OCI-LY3 (cell line): Measurements from ENCODE around the gene TMEM212.

Experiments
- H2AFZ ChIP-seq: fragments of 200-600, 300-600 bp; shearing (Covaris generic); 2 replicates; pipeline ENCODE4 v1.6.0; 2014; ENCODE audit warnings: antibody characterized with exemption, low read depth, low read length
- H3K27ac ChIP-seq: fragments of 200-600, 300-600 bp; sonication (generic); 2 replicates; pipeline ENCODE4 v1.5.1; 2014; ENCODE audit warnings: mild to moderate bottlenecking, low read length, moderate library complexity, mixed read lengths
- H3K27me3 ChIP-seq: fragments of 200-600, 300-600 bp; sonication (generic); 2 replicates; pipeline ENCODE4 v1.6.1; 2014; ENCODE audit warnings: low read depth, low read length, mixed read lengths
- H3K36me3 ChIP-seq: fragments of 200-600, 300-600 bp; sonication (generic); replicated peaks from 2 replicates; pipeline ENCODE3; 2014; ENCODE audit warnings: low read depth, low read length, mixed read lengths
- H3K4me1 ChIP-seq: fragments of 300-600, 200-600 bp; sonication (generic); 2 replicates; pipeline ENCODE4 v1.6.1; 2014; ENCODE audit warnings: low read length, mixed read lengths
- H3K4me2 ChIP-seq: fragments of 200-600, 300-600 bp; sonication (generic); 2 replicates; pipeline ENCODE4 v1.6.1; 2014; ENCODE audit warnings: low read length, mixed read lengths
- H3K4me3 ChIP-seq: fragments of 300-600, 200-600 bp; sonication (generic); 2 replicates; pipeline ENCODE4 v1.5.1; 2014; ENCODE audit warnings: antibody characterized with exemption, mild to moderate bottlenecking, low read length, moderate library complexity
- H3K79me2 ChIP-seq: fragments of 300-600, 200-600 bp; shearing (Covaris generic); 2 replicates; pipeline ENCODE4 v1.6.1; 2014; ENCODE audit warnings: mild to moderate bottlenecking, low read length, mixed read lengths
- H3K9ac ChIP-seq: fragments of 300-600, 200-600 bp; shearing (Covaris generic); 2 replicates; pipeline ENCODE4 v1.6.0; 2014; ENCODE audit warnings: mild to moderate bottlenecking, low read length, moderate library complexity
- H3K9me3 ChIP-seq: fragments of 200-600, 300-600 bp; shearing (Covaris generic); 2 replicates; pipeline ENCODE4 v1.6.1; 2014; ENCODE audit warnings: low read length, mixed read lengths; ENCODE audit not compliant: insufficient read depth
- H4K20me1 ChIP-seq: fragments of 200-600, 300-600 bp; sonication (generic); 2 replicates; pipeline ENCODE4 v1.6.1; 2016; ENCODE audit warnings: low read length, mixed read lengths; ENCODE audit not compliant: insufficient read depth
- CTCF ChIP-seq: fragments of 200-600, 300-600 bp; sonication (generic); IDR thresholded peaks from 2 replicates; pipeline ENCODE4 v1.5.1; 2014; ENCODE audit warnings: antibody characterized with exemption, low read length, low read depth
- EZH2phosphoT487 ChIP-seq: fragments of 200-600 bp; shearing (Covaris generic); IDR thresholded peaks from 2 replicates; pipeline ENCODE4 v1.6.1; 2018; ENCODE audit warnings: antibody characterized with exemption, mixed run types, low read depth

The TMEM212 gene

GRCh38 chr3:171867981-171868380, 24.8 kb downstream of the TMEM212 start:
- TF ChIP-seq CTCF = peak; percentile 50
- no peak for TF ChIP-seq EZH2phosphoT487
- Histone ChIP-seq H3K79me2 (no peaks in the 10 kb centered on the region), H2AFZ (no peak overlapping the region), H3K36me3 (no peaks in the 10 kb centered on the region), H3K4me2 (no peak overlapping the region), H3K27ac (no peak overlapping the region), H3K27me3 (no peaks in the 10 kb centered on the region), H3K9me3 (no peaks in the 10 kb centered on the region), H3K4me1 (no peaks in the 10 kb centered on the region), H3K4me3 (no peak overlapping the region), H3K9ac (no peak overlapping the region), H4K20me1 (no peaks in the 10 kb centered on the region)

- H3K36me3 ChIP-seq = no peaks in the 10 kb centered on the region
- H2AFZ ChIP-seq = no peak overlapping the region
- no peaks in the 10 kb centered on the region for H4K20me1 ChIP-seq
- no peaks in the 10 kb centered on the region for H3K79me2 ChIP-seq
- no peak overlapping the region for H3K4me2 ChIP-seq
- no peak overlapping the region for H3K27ac ChIP-seq
- no peak for TF ChIP-seq CTCF
- TF ChIP-seq EZH2phosphoT487 = no peak
- H3K4me1 ChIP-seq = no peaks in the 10 kb centered on the region
- H3K27me3 ChIP-seq = peaks cover 2% of the 10 kb centered on the region; the same call in 1 of the 2 replicates
- H3K4me3 ChIP-seq = no peak overlapping the region
- no peak overlapping the region for H3K9ac ChIP-seq
- H3K9me3 ChIP-seq = no peaks in the 10 kb centered on the region
Observed at GRCh38 chr3:171871392-171872274, 28.5 kb downstream of the TMEM212 start.

GRCh38 chr3:171873580-171873979, 30.4 kb downstream of the TMEM212 start:
- no peaks in the 10 kb centered on the region for H3K9me3 ChIP-seq
- no peak overlapping the region for H3K27ac ChIP-seq
- no peaks in the 10 kb centered on the region for H3K79me2 ChIP-seq
- H3K36me3 ChIP-seq = no peaks in the 10 kb centered on the region
- H3K4me2 ChIP-seq = no peak overlapping the region
- no peak overlapping the region for H3K9ac ChIP-seq
- no peak overlapping the region for H3K4me3 ChIP-seq
- TF ChIP-seq EZH2phosphoT487 = no peak
- no peak for TF ChIP-seq CTCF
- no peaks in the 10 kb centered on the region for H3K4me1 ChIP-seq
- peaks cover 12% of the 10 kb centered on the region; the same call in 1 of the 2 replicates for H3K27me3 ChIP-seq
- H4K20me1 ChIP-seq = no peaks in the 10 kb centered on the region
- no peak overlapping the region for H2AFZ ChIP-seq

- H2AFZ ChIP-seq = no peak overlapping the region
- H3K36me3 ChIP-seq = no peaks in the 10 kb centered on the region
- H3K79me2 ChIP-seq = no peaks in the 10 kb centered on the region
- H4K20me1 ChIP-seq = no peaks in the 10 kb centered on the region
- H3K9me3 ChIP-seq = no peaks in the 10 kb centered on the region
- no peaks in the 10 kb centered on the region for H3K4me1 ChIP-seq
- peaks cover 19% of the 10 kb centered on the region; the same call in 1 of the 2 replicates for H3K27me3 ChIP-seq
- H3K9ac ChIP-seq = no peak overlapping the region
- no peak overlapping the region for H3K4me2 ChIP-seq
- H3K4me3 ChIP-seq = no peak overlapping the region
- no peak overlapping the region for H3K27ac ChIP-seq
- TF ChIP-seq CTCF (no peak), EZH2phosphoT487 (no peak)
Observed at GRCh38 chr3:171874251-171874681, 31.1 kb downstream of the TMEM212 start.
